Loucy (cell line): ENCODE data around the gene GNG10.

Source experiments
- EZH2phosphoT487 ChIP-seq: fragments of 200-600 bp; IDR thresholded peaks from 2 replicates; pipeline ENCODE4 v1.6.1; 2018; ENCODE audit warnings: antibody characterized with exemption, mild to moderate bottlenecking, moderate library complexity, borderline replicate concordance
- TF ChIP-seq, protein P1 (sequence below): fragments of 200-600 bp; sonication (generic); conservative IDR thresholded peaks from 2 replicates; pipeline ENCODE4 v1.5.1; 2014; ENCODE audit warnings: mild to moderate bottlenecking, antibody characterized with exemption, low read length

DNA sequence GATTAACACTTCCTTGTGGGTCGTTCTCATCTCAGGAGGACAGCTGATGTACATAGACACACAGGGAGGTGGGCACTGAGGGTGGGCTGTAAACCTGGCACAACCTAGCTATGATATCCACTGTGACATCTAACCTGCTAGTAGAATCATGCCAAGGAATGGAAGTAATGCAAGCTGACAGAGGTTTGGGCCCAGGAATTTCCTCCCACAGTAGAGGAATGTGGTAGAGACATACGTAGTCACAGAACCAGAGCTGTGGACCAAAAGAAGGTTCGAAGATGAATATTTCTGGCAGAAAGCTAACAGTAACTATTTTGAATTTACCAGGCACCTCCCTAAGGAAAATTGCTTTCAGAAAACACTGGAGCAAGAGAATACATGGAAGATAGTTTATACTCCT lies 45.5 kb upstream of the GNG10 start:
- TF ChIP-seq EZH2phosphoT487, result no peak
- TF ChIP-seq, protein P1, sequence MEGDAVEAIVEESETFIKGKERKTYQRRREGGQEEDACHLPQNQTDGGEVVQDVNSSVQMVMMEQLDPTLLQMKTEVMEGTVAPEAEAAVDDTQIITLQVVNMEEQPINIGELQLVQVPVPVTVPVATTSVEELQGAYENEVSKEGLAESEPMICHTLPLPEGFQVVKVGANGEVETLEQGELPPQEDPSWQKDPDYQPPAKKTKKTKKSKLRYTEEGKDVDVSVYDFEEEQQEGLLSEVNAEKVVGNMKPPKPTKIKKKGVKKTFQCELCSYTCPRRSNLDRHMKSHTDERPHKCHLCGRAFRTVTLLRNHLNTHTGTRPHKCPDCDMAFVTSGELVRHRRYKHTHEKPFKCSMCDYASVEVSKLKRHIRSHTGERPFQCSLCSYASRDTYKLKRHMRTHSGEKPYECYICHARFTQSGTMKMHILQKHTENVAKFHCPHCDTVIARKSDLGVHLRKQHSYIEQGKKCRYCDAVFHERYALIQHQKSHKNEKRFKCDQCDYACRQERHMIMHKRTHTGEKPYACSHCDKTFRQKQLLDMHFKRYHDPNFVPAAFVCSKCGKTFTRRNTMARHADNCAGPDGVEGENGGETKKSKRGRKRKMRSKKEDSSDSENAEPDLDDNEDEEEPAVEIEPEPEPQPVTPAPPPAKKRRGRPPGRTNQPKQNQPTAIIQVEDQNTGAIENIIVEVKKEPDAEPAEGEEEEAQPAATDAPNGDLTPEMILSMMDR, result no peak
